SK-N-SH (cell line): ENCODE data around the gene RP2. TPM values are rescaled to one million over a fixed set of nuclear protein-coding genes. Genes with fewer than 3 reads are reported as not detected.

Experiments
- CTCF ChIA-PET: fragments of 300-600, 350-600 bp; formaldehyde crosslinking; extraction: SDS; loops from one replicate; lab custom pipeline; 2021; lab: Yijun Ruan, JAX
- POLR2A ChIA-PET: fragments of 350-600 bp; sonication (Branson Sonifier 250); formaldehyde crosslinking; extraction: SDS; loops from one replicate; lab custom pipeline; 2020; ENCODE audit warnings: antibody characterized with exemption, inconsistent platforms; lab: Yijun Ruan, JAX
- DNase-seq: peaks from one replicate; pipeline ENCODE4 v3.0.0; 2012
- H2AFZ ChIP-seq: fragments of 200-600 bp; sonication (generic); 2 replicates; pipeline ENCODE4 v1.8.1; 2016; ENCODE audit warnings: antibody characterized with exemption, mild to moderate bottlenecking, low read depth
- H3F3A ChIP-seq: fragments of 200-600 bp; sonication (generic); replicated peaks from 2 replicates; pipeline ENCODE3; 2016; ENCODE audit warnings: antibody characterized with exemption, mild to moderate bottlenecking; ENCODE audit not compliant: insufficient read depth
- H3K27ac ChIP-seq, 2 experiments: fragments of 200-500 bp in 1 of 2; fragments of 200-600 bp in 1 of 2; sonication (Bioruptor generic) in 1 of 2; sonication (generic), shearing (Covaris generic) in 1 of 2; 2 replicates each; pipeline versions ENCODE4 v1.5.1 to v1.6.1; 2014 to 2016; ENCODE audit warnings: low read depth in 2 of 2, inconsistent platforms in 1 of 2, low read length in 1 of 2, mild to moderate bottlenecking in 1 of 2, mixed read lengths in 1 of 2
- H3K27me3 ChIP-seq: fragments of 200-600 bp; sonication (generic), shearing (Covaris generic); 2 replicates; pipeline ENCODE4 v1.6.1; 2016; ENCODE audit warnings: mixed run types; ENCODE audit not compliant: insufficient read depth
- H3K36me3 ChIP-seq, 2 experiments: fragments of 200-500 bp in 1 of 2; fragments of 200-600 bp in 1 of 2; sonication (Bioruptor generic) in 1 of 2; sonication (generic) in 1 of 2; replicated peaks in 1 of 2; 2 replicates each; pipeline versions ENCODE3 to v1.5.1; 2014 to 2016; ENCODE audit warnings: low read length in 1 of 2, mild to moderate bottlenecking in 1 of 2; ENCODE audit not compliant: insufficient read depth in 2 of 2, control insufficient read depth in 1 of 2
- H3K4me1 ChIP-seq, 2 experiments: fragments of 200-500 bp in 1 of 2; fragments of 200-600 bp in 1 of 2; sonication (Bioruptor generic) in 1 of 2; sonication (generic), shearing (Covaris generic) in 1 of 2; 2 replicates each; pipeline versions ENCODE4 v1.5.1 to v1.6.1; 2014 to 2016; ENCODE audit warnings: low read depth in 1 of 2, low read length in 1 of 2, mixed run types in 1 of 2; ENCODE audit not compliant: insufficient read depth in 2 of 2, control insufficient read depth in 1 of 2
- H3K4me2 ChIP-seq: fragments of 200-600 bp; sonication (generic), shearing (Covaris generic); 2 replicates; pipeline ENCODE4 v1.6.1; 2017; ENCODE audit warnings: mixed run types
- H3K4me3 ChIP-seq, 2 experiments: fragments of 200-500 bp in 1 of 2; fragments of 200-600 bp in 1 of 2; sonication (Bioruptor generic) in 1 of 2; sonication (generic), shearing (Covaris generic) in 1 of 2; 2 replicates each; pipeline versions ENCODE4 v1.5.1 to v1.8.1; 2014 to 2016; ENCODE audit warnings: low read depth in 2 of 2, inconsistent platforms in 1 of 2, low read length in 1 of 2, mild to moderate bottlenecking in 1 of 2, mixed read lengths in 1 of 2, moderate library complexity in 1 of 2
- H3K79me2 ChIP-seq: fragments of 200-600 bp; sonication (generic); 2 replicates; pipeline ENCODE4 v1.8.1; 2017; ENCODE audit warnings: mild to moderate bottlenecking; ENCODE audit not compliant: insufficient read depth
- H3K9ac ChIP-seq: fragments of 200-600 bp; sonication (generic); 2 replicates; pipeline ENCODE4 v1.6.1; 2017; ENCODE audit warnings: mixed run types
- H3K9me2 ChIP-seq: fragments of 200-600 bp; sonication (generic); 2 replicates; pipeline ENCODE4 v1.6.1; 2017; ENCODE audit warnings: mixed run types
- H3K9me3 ChIP-seq: fragments of 200-600 bp; sonication (generic); 2 replicates; pipeline ENCODE4 v1.6.1; 2017; ENCODE audit warnings: mixed run types, mild to moderate bottlenecking, moderate library complexity
- H4K20me1 ChIP-seq: fragments of 200-600 bp; sonication (generic); 2 replicates; pipeline ENCODE4 v1.6.1; 2017; ENCODE audit warnings: mild to moderate bottlenecking, mixed run types; ENCODE audit not compliant: insufficient read depth
- CHD2 ChIP-seq: fragments of 150-350 bp; IDR thresholded peaks from 2 replicates; pipeline ENCODE4 v1.6.1; 2018; ENCODE audit warnings: low read length; ENCODE audit not compliant: partially characterized antibody
- CTCF ChIP-seq: fragments of 200-600 bp; sonication (generic); IDR thresholded peaks from 2 replicates; pipeline ENCODE4 v1.6.1; 2017; ENCODE audit warnings: antibody characterized with exemption, mild to moderate bottlenecking, moderate library complexity
- EP300 ChIP-seq, 2 experiments: IDR thresholded peaks; 2 replicates each; pipeline versions ENCODE4 v1.4.0 to v1.6.1; 2012; ENCODE audit warnings: borderline replicate concordance in 1 of 2, low read depth in 1 of 2, low read length in 1 of 2
- FOSL2 ChIP-seq: IDR thresholded peaks from 2 replicates; pipeline ENCODE4 v1.4.0; 2012; ENCODE audit warnings: low read depth, mild to moderate bottlenecking, moderate library complexity, borderline replicate concordance
- FOXJ3 ChIP-seq: sonication (generic); formaldehyde crosslinking; IDR thresholded peaks from 2 replicates; pipeline ENCODE4 v1.5.1; 2020; ENCODE audit warnings: mild to moderate bottlenecking, missing genetic modification reagents
- FOXM1 ChIP-seq: IDR thresholded peaks from 2 replicates; pipeline ENCODE4 v1.4.0; 2012; ENCODE audit warnings: low read depth, mild to moderate bottlenecking
- GABPA ChIP-seq: IDR thresholded peaks from 2 replicates; pipeline ENCODE4 v1.4.0; 2012; ENCODE audit warnings: low read depth, mild to moderate bottlenecking
- GATA2 ChIP-seq: sonication (generic); formaldehyde crosslinking; IDR thresholded peaks from 2 replicates; pipeline ENCODE4 v1.5.0; 2020; ENCODE audit warnings: mild to moderate bottlenecking, missing genetic modification reagents
- JUND ChIP-seq: IDR thresholded peaks from 2 replicates; pipeline ENCODE4 v1.4.0; 2012
- MEF2A ChIP-seq: IDR thresholded peaks from 2 replicates; pipeline ENCODE4 v1.4.0; 2012; ENCODE audit warnings: low read depth, borderline replicate concordance
- MXI1 ChIP-seq: IDR thresholded peaks from 2 replicates; pipeline ENCODE4 v1.6.1; 2012; ENCODE audit warnings: mild to moderate bottlenecking, low read depth, low read length, improper control_type of control experiment
- NRF1 ChIP-seq: IDR thresholded peaks from 2 replicates; pipeline ENCODE4 v1.6.1; 2012; ENCODE audit warnings: low read depth, mild to moderate bottlenecking, low read length
- RAD21 ChIP-seq: IDR thresholded peaks from 2 replicates; pipeline ENCODE4 v1.6.1; 2012; ENCODE audit warnings: mild to moderate bottlenecking, low read length
- RCOR1 ChIP-seq: fragments of 150-350 bp; IDR thresholded peaks from 2 replicates; pipeline ENCODE4 v1.6.1; 2017; ENCODE audit warnings: antibody characterized with exemption, low read length
- RFX5 ChIP-seq: IDR thresholded peaks from 2 replicates; pipeline ENCODE4 v1.6.1; 2012; ENCODE audit warnings: mild to moderate bottlenecking, improper control_type of control experiment, low read length
- RXRA ChIP-seq: IDR thresholded peaks from 2 replicates; pipeline ENCODE4 v1.4.0; 2012; ENCODE audit warnings: low read depth, mild to moderate bottlenecking, borderline replicate concordance
- SMC3 ChIP-seq: IDR thresholded peaks from 2 replicates; pipeline ENCODE4 v1.6.1; 2012; ENCODE audit warnings: low read depth, low read length, improper control_type of control experiment
- TAF1 ChIP-seq: IDR thresholded peaks from 2 replicates; pipeline ENCODE4 v1.6.1; 2012; ENCODE audit warnings: low read depth, mild to moderate bottlenecking, low read length, moderate library complexity, borderline replicate concordance
- TCF12 ChIP-seq: IDR thresholded peaks from 2 replicates; pipeline ENCODE4 v1.4.0; 2012
- TEAD4 ChIP-seq: IDR thresholded peaks from 2 replicates; pipeline ENCODE4 v1.4.0; 2012; ENCODE audit warnings: mild to moderate bottlenecking, borderline replicate concordance; ENCODE audit not compliant: insufficient read depth
- YY1 ChIP-seq: IDR thresholded peaks from 2 replicates; pipeline ENCODE4 v1.4.0; 2012; ENCODE audit warnings: low read depth, mild to moderate bottlenecking
- ZBTB33 ChIP-seq: IDR thresholded peaks from 2 replicates; pipeline ENCODE4 v1.4.0; 2012; ENCODE audit warnings: low read depth, borderline replicate concordance
- WGBS: methylation state at CpG from one replicate; pipeline ENCODE4 v1.1.6; 2017; ENCODE audit warnings: low lambda C conversion rate; 5-methylcytosine and 5-hydroxymethylcytosine counted together
- polyA plus RNA-seq, 3 experiments: library from polyadenylated mRNA; depleted of rRNA; stranded (reverse); fragments of >200 nt; gene quantifications; 2 replicates each; pipeline ENCODE4 v1.2.3, GENCODE V29; 2012
- TF ChIP-seq, protein P1 (sequence below): IDR thresholded peaks from 2 replicates; pipeline ENCODE4 v1.4.0; 2012; ENCODE audit warnings: low read depth
- TF ChIP-seq, protein P2 (sequence below): IDR thresholded peaks from 2 replicates; pipeline ENCODE4 v1.6.1; 2012; ENCODE audit warnings: mild to moderate bottlenecking, low read depth, low read length, moderate library complexity

Gene RP2
- polyA plus RNA-seq, 1 of the 3 experiments (the other 2 are of a cell fraction): 4.5 TPM

DNA sequence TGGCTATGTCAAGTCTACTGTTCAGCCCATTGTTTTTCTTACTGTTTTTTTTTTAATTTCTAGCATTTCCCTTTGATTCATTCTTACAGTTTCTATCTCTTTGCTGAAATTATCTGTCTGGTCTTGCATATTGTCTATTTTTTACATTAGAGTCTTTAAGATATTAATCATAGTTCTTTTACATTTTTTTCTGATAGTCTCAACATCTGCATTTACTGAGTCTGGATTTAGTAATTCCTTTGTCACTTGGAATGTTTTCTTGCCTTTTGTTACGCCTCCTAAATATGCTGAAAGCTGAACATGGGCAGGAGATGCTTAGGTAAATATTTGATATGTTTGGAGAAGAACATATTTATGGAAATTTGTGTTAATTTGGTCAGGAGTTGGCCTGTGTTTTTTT is 85.8 kb downstream of the RP2 start (continued):
- no peak for TF ChIP-seq RFX5
- peak; percentile 17; the same call in 1 of the 2 replicates for TF ChIP-seq FOSL2
- no peak for TF ChIP-seq TEAD4
- TF ChIP-seq FOXM1: no peak
- TF ChIP-seq RXRA: no peak
- no peak for TF ChIP-seq CTCF
- no peak for TF ChIP-seq YY1
- no peak for TF ChIP-seq RCOR1
- no peak for TF ChIP-seq NRF1
- TF ChIP-seq JUND: 0 out of 2 replicates have a peak, but pooled peaks have one; percentile 6
- TF ChIP-seq TAF1: no peak
- TF ChIP-seq, all 33 proteins: peak for 3

GRCh38 chrX:46927718-46928117 is 90.9 kb downstream of the RP2 start:
- Histone ChIP-seq H3K9ac (no peak overlapping the region), H3K9me3 (no peaks in the 10 kb centered on the region), H3K4me2 (no peak overlapping the region), H3F3A (no peaks in the 10 kb centered on the region), H3K79me2 (peaks cover 57% of the 10 kb centered on the region), H3K4me3 (no peak overlapping the region), H3K4me1 (no peaks in the 10 kb centered on the region; a peak in 1 of 4 replicates), H3K27ac (no peak overlapping the region), H3K36me3 (no peaks in the 10 kb centered on the region), H4K20me1 (no peaks in the 10 kb centered on the region), H2AFZ (no peak overlapping the region), H3K9me2 (no peaks in the 10 kb centered on the region), H3K27me3 (no peaks in the 10 kb centered on the region; the same call in 1 of the 2 replicates)
- ChIA-PET CTCF (no interaction called here), POLR2A (no interaction called here)
- WGBS: 34% methylated on average over 3 of the region's 3 CpGs
- DNase-seq: no peak
- no peak for TF ChIP-seq GABPA
- no peak for TF ChIP-seq ZBTB33
- TF ChIP-seq FOXJ3 (CRISPR knock-in tag): no peak
- no peak for TF ChIP-seq NRF1
- no peak for TF ChIP-seq RAD21
- TF ChIP-seq, protein P1, sequence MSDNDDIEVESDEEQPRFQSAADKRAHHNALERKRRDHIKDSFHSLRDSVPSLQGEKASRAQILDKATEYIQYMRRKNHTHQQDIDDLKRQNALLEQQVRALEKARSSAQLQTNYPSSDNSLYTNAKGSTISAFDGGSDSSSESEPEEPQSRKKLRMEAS: no peak
- TF ChIP-seq EP300 (IDR thresholded peaks at IDR 0.05; ENCODE audit: borderline replicate concordance in 1 of 2, low read depth in 1 of 2, low read length in 1 of 2): no peak
- TF ChIP-seq JUND: no peak
- no peak for TF ChIP-seq TCF12
- TF ChIP-seq, protein P2, sequence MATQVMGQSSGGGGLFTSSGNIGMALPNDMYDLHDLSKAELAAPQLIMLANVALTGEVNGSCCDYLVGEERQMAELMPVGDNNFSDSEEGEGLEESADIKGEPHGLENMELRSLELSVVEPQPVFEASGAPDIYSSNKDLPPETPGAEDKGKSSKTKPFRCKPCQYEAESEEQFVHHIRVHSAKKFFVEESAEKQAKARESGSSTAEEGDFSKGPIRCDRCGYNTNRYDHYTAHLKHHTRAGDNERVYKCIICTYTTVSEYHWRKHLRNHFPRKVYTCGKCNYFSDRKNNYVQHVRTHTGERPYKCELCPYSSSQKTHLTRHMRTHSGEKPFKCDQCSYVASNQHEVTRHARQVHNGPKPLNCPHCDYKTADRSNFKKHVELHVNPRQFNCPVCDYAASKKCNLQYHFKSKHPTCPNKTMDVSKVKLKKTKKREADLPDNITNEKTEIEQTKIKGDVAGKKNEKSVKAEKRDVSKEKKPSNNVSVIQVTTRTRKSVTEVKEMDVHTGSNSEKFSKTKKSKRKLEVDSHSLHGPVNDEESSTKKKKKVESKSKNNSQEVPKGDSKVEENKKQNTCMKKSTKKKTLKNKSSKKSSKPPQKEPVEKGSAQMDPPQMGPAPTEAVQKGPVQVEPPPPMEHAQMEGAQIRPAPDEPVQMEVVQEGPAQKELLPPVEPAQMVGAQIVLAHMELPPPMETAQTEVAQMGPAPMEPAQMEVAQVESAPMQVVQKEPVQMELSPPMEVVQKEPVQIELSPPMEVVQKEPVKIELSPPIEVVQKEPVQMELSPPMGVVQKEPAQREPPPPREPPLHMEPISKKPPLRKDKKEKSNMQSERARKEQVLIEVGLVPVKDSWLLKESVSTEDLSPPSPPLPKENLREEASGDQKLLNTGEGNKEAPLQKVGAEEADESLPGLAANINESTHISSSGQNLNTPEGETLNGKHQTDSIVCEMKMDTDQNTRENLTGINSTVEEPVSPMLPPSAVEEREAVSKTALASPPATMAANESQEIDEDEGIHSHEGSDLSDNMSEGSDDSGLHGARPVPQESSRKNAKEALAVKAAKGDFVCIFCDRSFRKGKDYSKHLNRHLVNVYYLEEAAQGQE: no peak
- no peak for TF ChIP-seq SMC3
- TF ChIP-seq YY1: no peak
- TF ChIP-seq MXI1: no peak
- TF ChIP-seq CHD2: no peak
- TF ChIP-seq GATA2 (CRISPR knock-in tag): no peak
- no peak for TF ChIP-seq TAF1
- no peak for TF ChIP-seq MEF2A
